Measurements from ENCODE around the gene FASTK.

GRCh38 chr7:151058781-151059366, 21.7 kb downstream of the FASTK start:
- TF ChIP-seq CTCF (IDR thresholded peaks at IDR 0.05) (no peak), POLR2A (IDR thresholded peaks at IDR 0.05) (no peak)
